Activated naive CD4-positive, alpha-beta T cell treated with Interleukin-2 at 50 U/mL for 16 hours (primary cell): ENCODE measurements around the gene HS2ST1.
"Not testable (repeated sequence)": the region's sequence is repeated elsewhere in the genome, so short reads cannot be mapped to it uniquely, and the experiment has no call there.

Experiments
- DNase-seq: peaks from one replicate; pipeline ENCODE4 v3.0.0-alpha.2; 2020

HS2ST1 gene

DNA sequence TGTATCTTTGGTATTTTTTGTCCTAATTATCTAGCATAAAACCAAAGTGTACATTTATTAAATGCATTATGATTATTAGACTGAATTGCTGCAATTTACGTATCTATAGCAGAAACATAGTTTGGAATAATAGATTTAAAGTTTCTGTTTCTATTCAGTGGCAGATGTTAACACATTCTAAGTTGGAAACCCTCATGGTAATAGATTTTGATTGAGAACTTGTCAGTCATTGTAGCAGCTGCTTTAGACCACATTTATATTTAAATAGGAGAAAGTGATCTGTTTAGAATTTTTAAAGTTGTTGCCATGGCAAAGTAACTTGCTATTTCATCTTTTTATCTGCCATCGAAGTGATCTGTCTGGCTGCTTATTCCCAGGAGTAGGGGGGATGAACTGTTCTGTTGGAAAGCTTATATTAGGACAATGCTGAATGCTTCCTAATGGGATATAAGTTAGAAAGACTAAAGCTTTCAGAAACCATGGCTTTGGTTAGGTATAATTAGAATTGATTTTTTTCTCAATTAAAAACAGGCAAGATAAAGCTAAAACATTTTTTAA, 61.6 kb downstream of the HS2ST1 start:
- no peak for DNase-seq

DNA sequence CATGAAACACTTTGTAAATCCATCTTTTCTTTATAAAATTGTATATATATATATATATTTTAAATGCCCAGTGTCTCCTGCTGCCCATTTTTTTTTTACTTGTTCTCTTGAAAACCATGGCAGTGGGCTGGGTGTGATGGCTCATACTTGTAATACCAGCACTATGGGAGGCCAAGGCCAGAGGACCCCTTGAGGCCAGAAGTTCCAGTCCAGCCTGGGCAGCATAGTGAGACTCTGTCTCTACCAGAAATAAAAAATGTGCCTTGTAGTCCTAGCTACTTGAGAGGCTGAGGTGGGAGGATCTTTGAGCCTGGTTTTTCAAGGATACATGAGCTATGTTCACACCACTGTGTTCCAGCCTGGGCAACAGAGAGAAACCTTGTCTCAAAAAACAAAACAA, 62.2 kb downstream of the HS2ST1 start:
- no peak for DNase-seq

DNA sequence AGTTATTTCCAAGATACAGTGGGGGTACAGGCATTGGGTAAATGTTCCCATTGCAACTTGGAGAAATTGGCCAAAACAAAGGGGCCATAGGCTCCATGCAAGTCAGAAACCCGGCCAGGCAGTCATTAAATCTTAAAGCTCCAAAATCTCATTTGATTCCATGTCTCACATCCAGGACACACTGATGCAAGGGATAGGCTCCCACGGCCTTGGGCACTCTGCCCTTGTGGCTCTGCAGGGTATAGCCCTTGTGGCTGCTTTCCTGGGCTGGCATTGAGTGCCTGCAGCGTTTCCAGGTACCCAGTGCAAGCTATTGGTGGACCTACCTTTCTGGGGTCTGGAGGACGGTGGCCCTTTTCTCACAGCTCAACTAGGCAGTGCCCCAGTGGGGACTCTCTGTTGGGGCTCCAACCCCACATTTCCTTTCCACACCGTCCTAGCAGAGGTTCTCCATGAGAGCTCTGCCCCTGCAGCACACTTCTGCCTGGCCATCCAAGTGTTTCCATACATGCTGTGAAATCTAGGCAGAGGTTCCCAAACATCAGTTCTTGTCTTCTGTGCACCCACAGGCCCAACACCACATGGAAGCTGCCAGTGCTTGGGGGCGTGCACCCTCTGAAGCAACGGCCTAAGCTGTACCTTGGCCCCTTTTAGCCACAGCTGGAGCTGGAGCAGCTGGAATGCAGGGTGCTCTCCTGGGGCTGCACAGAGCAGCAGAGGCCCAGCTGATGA, 67.2 kb downstream of the HS2ST1 start:
- DNase-seq = no peak

DNA sequence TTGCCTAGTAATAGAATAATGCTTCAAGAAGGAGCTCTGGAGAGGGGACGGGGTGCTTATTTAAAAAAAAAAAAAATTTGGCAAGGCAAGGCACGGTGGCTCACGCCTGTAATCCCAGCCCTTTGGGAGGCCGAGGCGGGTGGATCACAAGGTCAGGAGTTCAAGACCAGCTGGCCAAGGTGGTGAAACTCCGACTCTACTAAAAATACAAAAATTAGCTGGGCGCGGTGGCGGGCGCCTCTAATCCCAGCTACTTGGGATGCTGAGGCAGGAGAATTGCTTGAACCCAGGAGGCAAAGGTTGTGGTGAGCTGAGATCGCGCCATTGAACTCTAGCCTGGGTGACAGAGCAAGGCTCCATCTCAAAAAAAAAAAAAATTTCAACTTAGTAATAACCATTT, 69.2 kb downstream of the HS2ST1 start:
- not testable (repeated sequence) for DNase-seq

DNA sequence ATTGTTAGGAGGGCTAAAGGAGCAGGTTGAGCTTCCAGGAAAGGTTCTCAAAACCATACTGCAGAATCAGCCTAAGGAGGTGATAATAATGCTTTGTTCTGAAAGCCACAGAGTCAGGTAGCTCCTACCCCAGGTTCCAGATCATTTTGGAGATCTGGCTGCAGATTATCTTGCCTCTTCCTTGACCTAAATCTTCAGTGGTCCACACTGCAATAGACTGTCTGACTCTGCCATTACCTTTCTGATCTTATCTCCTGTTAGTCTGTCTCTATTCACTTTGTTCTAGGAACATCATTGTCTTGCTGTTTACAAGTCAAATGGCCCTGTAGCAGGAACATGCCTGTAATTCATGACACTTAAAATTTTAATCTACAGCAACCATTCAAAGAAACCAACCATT, 73.0 kb downstream of the HS2ST1 start:
- DNase-seq = no peak

DNA sequence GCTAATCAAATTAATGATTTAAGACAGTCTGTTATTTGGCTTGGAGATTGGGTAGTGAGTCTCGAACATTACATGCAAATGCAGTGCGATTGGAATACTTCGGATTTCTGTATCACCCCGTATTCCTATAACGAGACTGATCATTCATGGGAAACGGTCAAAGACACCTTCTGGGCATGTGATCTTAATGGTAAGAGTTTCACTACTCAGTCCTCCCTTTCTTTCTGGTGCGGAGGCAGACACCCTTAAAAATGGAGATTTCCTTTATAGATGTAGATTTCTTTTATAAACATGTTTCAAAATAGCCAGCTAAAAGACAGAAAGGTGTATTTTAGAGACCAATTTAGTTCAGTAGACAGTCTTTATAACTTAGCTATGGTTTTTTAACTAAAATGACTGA, 74.4 kb downstream of the HS2ST1 start:
- no peak for DNase-seq

DNA sequence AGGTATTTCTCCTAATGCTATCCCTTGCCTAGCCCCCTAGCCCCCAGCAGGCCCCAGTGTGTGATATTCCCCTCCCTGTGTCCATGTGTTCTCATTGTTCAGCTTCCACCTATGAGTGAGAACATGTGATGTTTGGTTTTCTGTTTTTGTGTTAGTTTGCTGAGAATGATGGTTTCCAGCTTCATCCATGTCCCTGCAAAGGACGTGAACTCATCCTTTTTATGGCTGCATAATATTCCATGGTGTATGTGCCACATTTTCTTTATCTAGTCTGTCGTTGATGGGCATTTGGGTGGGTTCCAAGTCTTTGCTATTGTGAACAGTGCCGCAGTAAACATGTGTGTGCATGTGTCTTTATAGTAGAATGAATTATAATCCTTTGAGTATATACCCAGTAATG, 75.3 kb downstream of the HS2ST1 start:
- DNase-seq = not testable (repeated sequence)

DNA sequence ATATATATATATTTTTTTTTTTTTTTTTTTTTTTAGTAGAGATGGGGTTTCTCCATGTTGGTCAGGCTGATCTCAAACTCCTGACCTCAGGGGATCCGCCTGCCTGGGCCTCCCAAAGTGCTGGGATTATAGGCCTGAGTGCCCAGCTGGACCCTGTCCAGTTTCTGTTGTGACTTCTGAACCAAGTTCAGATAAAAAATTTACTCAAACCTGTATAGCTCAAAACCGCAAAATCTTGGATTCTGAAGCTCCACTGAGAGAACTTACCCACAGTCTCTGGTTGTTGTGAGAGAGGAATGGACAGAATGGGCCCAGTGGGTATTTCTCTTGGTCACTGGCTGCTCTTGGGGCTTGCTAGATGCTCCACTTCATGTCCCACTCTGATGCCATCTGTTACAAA, 76.4 kb downstream of the HS2ST1 start:
- DNase-seq = no peak

DNA sequence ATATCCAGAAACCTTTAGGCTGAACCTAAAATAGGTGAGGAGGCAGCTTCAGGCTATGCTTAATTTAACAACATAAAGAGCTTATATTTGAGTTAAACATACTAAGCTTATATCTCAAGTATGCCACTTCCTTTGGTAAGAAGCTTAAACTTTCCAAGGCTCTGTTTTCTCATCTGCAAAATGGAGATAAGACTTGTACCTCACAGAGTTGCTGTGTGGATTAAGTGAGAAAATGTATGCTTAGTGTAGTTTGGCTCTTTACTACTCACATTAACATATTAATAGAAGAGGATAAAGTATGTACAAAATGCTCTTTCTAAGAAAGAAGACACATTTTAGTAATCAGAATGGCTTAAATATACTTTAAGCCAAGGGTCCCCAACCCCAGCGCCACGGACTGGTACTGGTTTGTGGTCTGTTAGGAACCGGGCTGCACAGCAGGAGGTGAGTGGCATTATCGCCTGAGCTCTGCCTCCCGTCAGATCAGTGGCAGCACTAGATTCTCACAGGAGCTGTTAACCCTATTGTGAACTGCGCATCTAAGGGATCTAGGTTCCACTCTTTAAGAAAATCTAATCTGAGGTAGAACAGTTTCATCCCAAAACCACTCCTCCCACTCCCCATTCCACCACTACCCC, 77.2 kb downstream of the HS2ST1 start:
- no peak for DNase-seq

DNA sequence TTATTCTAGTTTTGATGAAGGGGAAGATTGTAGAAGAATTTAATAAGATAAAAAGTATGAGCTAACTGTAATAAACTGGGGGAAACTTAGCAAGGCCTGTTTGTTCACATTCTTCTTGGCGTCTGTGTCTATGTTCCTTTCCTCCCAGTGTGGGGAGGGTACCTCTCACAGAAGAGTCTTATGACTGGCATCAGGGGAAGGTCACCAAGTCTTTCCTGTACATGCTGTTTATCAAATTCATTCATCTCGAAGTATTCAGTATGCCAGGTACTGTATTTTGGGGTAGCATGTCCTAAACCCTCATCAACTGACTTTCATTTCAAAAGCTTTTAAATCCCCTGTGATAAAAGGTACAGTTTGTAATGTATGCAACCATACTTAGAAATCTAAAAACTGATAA, 78.4 kb downstream of the HS2ST1 start:
- no peak for DNase-seq

DNA sequence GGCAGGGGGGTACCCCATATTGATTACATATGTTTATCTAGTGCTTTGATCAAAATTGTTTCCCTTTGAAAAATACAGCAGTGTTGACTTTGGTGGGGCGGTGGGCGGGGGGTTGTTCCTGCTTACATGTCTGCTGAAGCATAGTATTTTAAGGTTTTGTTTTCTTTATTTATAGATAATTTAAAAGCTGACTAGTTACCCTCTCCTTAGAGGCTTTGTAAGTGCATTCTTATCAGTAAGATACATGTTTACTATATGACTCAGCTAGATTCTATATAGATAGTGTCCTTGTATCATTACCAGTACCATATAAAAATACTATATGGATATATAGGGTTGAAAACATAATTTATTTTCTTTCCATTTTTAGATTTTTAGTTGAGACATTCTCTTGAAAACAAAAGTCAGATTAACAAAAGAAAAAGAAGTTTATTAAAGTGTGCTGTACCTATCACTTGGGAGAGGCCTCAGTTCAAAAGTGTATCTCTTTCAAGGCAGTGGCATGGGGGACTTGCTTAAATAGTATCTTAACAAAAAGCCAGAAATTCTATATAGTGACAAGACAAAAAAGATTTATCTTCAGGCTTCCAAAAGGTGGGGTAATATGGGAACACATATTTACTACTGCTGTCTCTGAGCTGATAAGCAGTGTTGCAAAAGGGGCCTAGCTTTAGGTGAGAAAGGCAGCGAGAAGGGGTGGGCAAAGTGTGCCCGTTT, 79.0 kb downstream of the HS2ST1 start:
- no peak for DNase-seq

DNA sequence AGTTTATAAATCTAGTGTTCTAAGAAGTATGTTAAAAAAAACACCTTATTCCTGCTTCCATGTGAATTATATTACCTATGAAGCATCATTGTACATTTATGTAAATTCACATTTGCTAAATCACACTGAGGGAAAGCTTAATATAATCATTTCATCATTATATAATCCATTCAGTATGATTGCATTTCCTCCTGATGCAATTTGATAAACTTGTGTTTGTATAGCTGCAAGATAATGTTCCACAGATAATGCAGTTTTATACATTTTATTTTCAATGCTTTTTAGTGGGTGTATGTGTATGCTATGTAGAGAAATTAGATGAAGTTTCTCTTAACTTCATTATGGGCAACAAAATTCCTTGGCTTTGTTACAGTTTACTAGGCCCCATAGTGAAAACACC, 79.6 kb downstream of the HS2ST1 start:
- no peak for DNase-seq

DNA sequence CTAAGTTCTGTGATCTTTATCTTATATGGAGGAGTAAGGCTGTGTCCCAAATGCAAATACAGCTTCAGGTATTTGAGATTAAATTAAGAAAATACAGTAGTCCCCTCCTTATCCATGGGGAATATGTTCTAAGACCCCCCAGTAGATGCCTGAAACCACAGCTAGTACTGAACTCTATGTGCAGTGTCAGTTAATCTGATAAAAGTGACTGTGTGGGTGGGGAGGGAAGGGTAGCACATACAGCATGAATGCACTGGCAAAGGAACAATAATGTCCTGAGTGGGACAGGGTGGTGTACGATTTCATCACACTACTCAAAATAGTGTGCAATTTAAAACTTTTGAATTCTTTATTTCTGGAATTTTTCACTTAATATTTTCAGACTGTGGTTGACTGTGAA, 83.1 kb downstream of the HS2ST1 start:
- no peak for DNase-seq

DNA sequence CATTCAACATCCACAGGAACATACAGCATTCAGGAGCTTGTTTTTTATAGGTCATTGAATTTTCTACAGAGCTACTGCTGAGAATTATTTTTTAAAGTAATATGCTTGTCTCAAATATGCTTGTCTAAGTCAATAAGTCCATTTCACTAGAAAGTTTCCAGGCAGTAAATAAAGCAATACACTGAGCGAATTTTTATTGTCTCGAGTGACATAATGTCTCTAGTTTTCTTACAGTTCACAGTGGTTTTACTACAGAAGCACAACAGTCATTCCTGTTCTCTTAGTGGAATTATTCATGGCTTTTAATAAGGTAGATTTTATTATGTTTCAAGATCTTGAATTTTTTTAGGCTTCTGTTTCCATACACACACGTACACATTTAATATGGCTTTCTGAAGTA, 83.8 kb downstream of the HS2ST1 start:
- no peak for DNase-seq

DNA sequence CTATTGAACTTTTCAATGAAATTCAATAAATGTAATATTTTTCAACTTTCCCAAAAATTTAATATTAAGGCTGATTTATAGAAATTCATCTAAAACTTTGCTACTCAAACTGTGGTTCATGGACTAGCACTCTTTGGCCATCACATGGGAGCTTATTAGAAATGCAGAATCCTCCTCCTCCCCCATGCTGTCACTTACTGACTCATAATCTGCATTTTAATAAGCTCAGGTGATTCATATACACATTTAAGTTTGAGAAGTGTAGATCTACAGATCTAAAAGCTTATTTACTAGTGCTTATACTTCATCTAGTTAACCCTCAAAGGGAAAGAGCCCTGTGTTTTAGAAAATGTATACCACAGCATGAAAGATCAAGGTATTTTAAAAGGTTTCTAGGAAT, 84.3 kb downstream of the HS2ST1 start:
- no peak for DNase-seq

DNA sequence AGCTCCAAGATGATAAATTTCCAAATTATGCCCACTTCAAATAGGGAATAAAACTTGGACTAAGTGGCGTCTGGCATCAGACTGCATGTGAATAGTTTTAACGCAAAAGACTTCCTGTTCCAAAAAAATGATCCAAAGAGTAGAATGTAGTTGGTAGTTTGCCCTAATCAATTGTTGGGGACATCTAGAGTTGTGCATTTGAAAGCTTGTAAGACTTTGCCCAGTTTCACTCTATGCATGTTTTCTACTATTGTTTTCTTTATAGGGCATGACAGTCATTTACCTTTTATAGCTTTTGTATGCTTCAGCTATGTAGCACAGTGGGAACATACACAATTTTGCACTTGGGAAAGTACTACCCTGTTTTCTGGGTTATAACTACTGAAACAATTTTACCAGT, 86.0 kb downstream of the HS2ST1 start:
- no peak for DNase-seq

DNA sequence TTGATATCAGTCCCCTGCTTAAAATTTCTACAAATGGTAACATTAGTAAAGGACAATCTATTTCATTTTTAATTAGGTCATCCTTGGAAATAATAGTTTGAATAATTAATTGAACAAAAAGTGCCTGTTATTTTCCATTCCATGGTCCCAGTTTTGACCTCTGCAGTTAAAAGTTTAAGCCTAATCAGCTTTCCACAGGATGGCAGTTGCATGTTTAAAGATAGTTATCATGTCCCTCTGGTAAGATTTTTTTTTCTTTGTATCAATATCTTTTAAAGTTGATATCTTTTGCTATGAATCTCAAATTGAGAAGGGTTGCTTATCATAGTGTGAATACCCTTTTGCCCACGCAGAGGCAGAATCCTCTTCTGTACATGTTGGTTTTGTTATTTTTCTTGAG, 90.4 kb downstream of the HS2ST1 start:
- no peak for DNase-seq

DNA sequence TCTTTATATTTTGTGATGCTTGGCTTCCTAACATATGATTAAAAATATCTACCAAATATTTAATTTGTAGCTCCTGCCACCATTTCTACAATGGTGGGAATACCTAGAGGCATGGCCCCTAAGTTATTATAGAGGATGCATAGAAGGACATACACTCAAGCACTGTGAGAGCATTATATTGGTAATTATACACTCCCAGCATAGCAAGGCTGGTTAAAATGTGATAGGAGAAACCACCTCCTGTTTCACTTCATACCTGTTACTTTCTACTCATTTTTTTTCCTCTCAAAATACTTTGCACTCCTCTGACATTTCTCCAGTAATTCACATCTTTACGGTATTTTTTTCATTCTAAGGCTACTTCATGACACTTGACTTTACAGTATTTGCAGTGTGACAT, 92.9 kb downstream of the HS2ST1 start:
- no peak for DNase-seq

DNA sequence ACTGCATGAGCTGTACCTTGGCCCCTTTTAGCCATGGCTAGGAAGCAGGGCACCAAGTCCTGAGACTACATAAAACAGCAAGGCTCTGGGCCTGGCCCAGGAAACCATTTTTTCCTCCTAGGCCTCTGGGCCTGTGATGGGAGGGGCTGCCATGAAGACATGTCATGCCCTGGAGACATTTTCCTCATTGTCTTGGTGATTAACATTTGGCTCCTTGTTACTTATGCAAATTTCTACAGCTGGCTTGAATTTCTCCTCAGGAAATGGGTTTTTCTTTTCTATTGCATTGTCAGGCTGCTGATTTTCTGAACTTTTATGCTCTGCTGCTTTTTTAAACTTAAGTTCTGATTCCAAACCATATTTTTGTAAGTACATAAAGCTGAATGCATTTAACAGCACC, 99.0 kb downstream of the HS2ST1 start:
- DNase-seq = not testable (repeated sequence)

DNA sequence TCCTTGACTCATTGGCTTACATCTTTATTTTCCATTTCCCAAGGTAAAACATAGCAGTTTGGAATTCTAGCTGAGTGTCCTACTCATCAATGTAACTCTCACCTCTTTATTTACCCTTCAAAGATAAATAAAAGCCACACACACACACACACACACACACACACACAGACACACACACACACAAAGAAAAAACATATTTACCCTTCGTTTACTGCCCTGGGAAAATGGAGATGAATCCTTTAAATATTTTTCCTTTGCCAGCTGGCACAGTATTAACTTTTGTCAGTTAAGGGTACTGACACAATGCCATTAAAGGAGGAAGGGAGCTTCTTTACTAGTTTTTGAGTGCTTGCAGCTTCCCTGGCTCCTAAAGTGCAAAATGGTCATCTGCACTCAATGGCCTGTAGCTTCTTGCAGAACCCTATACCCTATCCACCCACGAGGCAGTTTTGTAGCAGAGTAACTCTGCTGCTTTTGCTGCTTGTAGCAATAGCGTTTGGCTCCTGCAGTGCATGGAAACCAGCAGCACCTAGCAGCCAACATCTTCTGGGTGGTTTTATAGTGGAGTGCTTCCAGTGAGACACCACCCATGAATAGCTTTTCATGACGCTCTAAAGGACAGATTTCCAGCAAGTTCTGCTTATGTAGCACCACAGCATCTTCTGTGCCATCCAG, 103.7 kb downstream of the HS2ST1 start:
- DNase-seq = no peak

DNA sequence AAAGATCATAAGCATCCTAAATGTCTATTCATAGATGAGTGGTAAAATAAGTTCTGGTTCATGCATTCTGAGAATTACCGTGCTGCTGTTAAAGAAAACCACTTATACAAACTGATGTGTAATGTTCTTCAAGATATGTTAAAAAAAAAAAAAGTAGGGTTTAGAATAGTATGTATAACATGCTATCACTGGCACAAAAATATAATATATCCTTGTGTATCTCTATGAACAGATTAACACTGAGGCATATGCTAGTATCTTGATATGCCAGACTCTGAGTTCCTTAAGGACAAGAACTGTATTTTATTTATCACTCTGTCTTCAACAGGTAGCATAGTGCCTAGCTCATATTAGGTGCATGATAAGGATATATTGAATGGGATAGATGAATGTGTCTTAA, 108.9 kb downstream of the HS2ST1 start:
- no peak for DNase-seq

DNA sequence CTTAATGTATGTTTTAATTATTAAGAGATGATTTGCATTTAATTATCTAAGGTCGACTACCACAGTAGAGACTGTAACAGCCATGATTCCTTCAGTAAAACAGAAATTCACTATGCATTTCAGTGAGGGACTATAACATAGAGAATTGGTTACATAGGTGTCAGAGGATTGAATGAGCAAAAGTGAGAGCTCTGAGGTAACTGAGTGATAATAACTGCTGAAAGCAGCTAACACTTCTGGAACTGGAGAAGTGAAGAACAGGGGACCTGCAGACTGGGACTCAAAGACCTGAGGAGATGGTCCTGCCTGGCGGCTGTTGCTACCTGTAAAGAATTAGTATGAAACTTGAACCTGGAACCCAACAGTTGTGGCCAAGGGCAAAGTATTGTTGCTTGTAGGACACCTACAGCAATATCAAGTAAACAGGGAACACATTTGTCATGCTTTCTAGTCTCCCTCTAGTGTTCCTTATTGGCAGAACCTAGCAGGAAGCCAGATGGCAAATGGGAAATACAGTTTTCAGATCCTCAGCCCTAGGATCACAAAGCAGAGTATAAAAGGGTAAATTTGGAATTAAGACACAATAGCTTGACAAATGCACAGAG, 110.6 kb downstream of the HS2ST1 start:
- no peak for DNase-seq

DNA sequence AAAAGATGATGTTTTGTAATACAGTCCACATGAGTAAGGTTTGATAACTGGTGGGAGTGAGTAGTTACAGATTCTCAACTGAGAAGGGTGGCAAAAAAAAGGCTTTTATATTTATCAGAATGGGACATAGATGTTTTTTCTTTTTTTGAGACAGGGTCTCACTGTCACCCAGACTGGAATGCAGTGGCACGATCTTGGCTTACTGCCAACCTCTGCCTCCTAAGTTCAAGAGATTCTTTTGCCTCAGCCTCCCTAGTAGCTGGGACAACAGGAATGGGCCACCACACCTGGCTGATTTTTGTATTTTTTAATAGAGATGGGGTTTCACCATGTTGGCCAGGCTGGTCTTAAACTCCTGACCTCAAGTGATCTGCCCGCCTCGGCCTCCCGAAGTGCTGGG, 113.1 kb downstream of the HS2ST1 start:
- not testable (repeated sequence) for DNase-seq
